Liver (tissue), 9 donors: ENCODE results near the gene NUDT14. TPM values are rescaled to one million over a fixed set of nuclear protein-coding genes. Genes with fewer than 3 reads are reported as not detected.

ENCODE experiments used
- DNase-seq: peaks from one replicate; pipeline ENCODE4 v3.0.0-alpha.2; 2017; ENCODE audit warnings: low spot score
- H3K27ac ChIP-seq, 2 donors: one replicate each; pipeline ENCODE4 v1.7.0; 2013; ENCODE audit warnings: inconsistent platforms in 2 of 2, low read length in 2 of 2, control low read depth in 1 of 2, low read depth in 1 of 2, mild to moderate bottlenecking in 1 of 2
- H3K27me3 ChIP-seq, 4 donors: one replicate each; pipeline versions ENCODE4 v1.6.1 to v1.7.0; 2013; ENCODE audit warnings: low read length in 3 of 4, inconsistent platforms in 1 of 4, mild to moderate bottlenecking in 1 of 4, moderate library complexity in 1 of 4; ENCODE audit not compliant: control insufficient read depth in 4 of 4, insufficient read depth in 4 of 4
- H3K36me3 ChIP-seq, 4 donors: one replicate each; pipeline versions ENCODE4 v1.6.1 to v1.7.0; 2013; ENCODE audit warnings: low read length in 3 of 4, mild to moderate bottlenecking in 3 of 4, low read depth in 1 of 4, moderate library complexity in 1 of 4; ENCODE audit not compliant: control insufficient read depth in 4 of 4, insufficient read depth in 3 of 4
- H3K4me1 ChIP-seq, 4 donors: one replicate each; pipeline versions ENCODE4 v1.6.1 to v1.7.0; 2013; ENCODE audit warnings: low read length in 3 of 4, mild to moderate bottlenecking in 3 of 4, moderate library complexity in 1 of 4; ENCODE audit not compliant: control insufficient read depth in 4 of 4, insufficient read depth in 4 of 4
- H3K4me3 ChIP-seq, 3 donors: one replicate each; pipeline versions ENCODE4 v1.6.1 to v1.7.0; 2013; ENCODE audit warnings: low read length in 3 of 3, control low read depth in 1 of 3, low read depth in 1 of 3, mild to moderate bottlenecking in 1 of 3
- H3K9ac ChIP-seq, 2 donors: one replicate each; pipeline ENCODE4 v1.7.0; 2013; ENCODE audit warnings: low read length in 2 of 2, mild to moderate bottlenecking in 2 of 2, moderate library complexity in 2 of 2, control low read depth in 1 of 2, low read depth in 1 of 2
- H3K9me3 ChIP-seq, 4 donors: one replicate each; pipeline versions ENCODE4 v1.6.1 to v1.7.0; 2013; ENCODE audit warnings: low read length in 3 of 4; ENCODE audit not compliant: control insufficient read depth in 4 of 4
- CTCF ChIP-seq: fragments of 150-350 bp; IDR thresholded peaks from 2 replicates; pipeline ENCODE4 v1.5.1; 2017; ENCODE audit warnings: improper control_type of control experiment, low read depth, low read length; ENCODE audit not compliant: missing input control
- EGR1 ChIP-seq, 2 donors: IDR thresholded peaks; 2 replicates each; pipeline ENCODE4 v1.6.1; 2016 to 2018; ENCODE audit warnings: antibody characterized with exemption in 2 of 2, low read depth in 2 of 2
- FOXA1 ChIP-seq: IDR thresholded peaks from 2 replicates; pipeline ENCODE4 v1.6.1; 2016; ENCODE audit warnings: antibody characterized with exemption
- FOXA2 ChIP-seq: IDR thresholded peaks from 2 replicates; pipeline ENCODE4 v1.6.1; 2016; ENCODE audit warnings: antibody characterized with exemption
- GABPA ChIP-seq, 2 donors: IDR thresholded peaks in 1 of 2; conservative IDR thresholded peaks in 1 of 2; 2 replicates each; pipeline ENCODE4 v1.6.1; 2016; ENCODE audit warnings: antibody characterized with exemption in 2 of 2, mild to moderate bottlenecking in 1 of 2, moderate library complexity in 1 of 2
- HNF4G ChIP-seq: IDR thresholded peaks from 2 replicates; pipeline ENCODE4 v1.6.1; 2016; ENCODE audit warnings: antibody characterized with exemption
- JUND ChIP-seq, 2 donors: IDR thresholded peaks; 2 replicates each; pipeline ENCODE4 v1.6.1; 2016; ENCODE audit warnings: antibody characterized with exemption in 2 of 2
- NR2F2 ChIP-seq: IDR thresholded peaks from 2 replicates; pipeline ENCODE4 v1.6.1; 2016; ENCODE audit warnings: antibody characterized with exemption
- RAD21 ChIP-seq, 2 donors: IDR thresholded peaks; 2 replicates each; pipeline ENCODE4 v1.6.1; 2016; ENCODE audit warnings: antibody characterized with exemption in 2 of 2, mild to moderate bottlenecking in 2 of 2
- REST ChIP-seq: IDR thresholded peaks from 2 replicates; pipeline ENCODE4 v1.6.1; 2016; ENCODE audit warnings: antibody characterized with exemption, mild to moderate bottlenecking
- TAF1 ChIP-seq: conservative IDR thresholded peaks from 2 replicates; pipeline ENCODE4 v1.6.1; 2016; ENCODE audit warnings: antibody characterized with exemption, mild to moderate bottlenecking
- WGBS: extraction: QIAGEN DNeasy Blood & Tissue Kit; methylation state at CpG from one replicate; pipeline ENCODE4 v1.1.7; 2013; 5-methylcytosine and 5-hydroxymethylcytosine counted together
- polyA plus RNA-seq, 2 donors: library from polyadenylated mRNA; stranded (reverse) in 1 of 2; unstranded in 1 of 2; fragments of 200-250 nt in 1 of 2; fragments of >200 nt in 1 of 2; fragmentation: Nextera tagmentation in 1 of 2; extraction: Ambion mirVana in 1 of 2; gene quantifications; one replicate each; pipeline versions ENCODE4 v1.2.1 to v1.2.3, GENCODE V29; 2013 to 2015
- total RNA-seq, 2 donors: library from RNA; depleted of rRNA; stranded (reverse); fragments of >200 nt; gene quantifications; one replicate each; pipeline ENCODE4 v1.2.3, GENCODE V29; 2014
- donor health status: healthy.
- donor health status: healthy.
- donor health status: healthy.
- donor health status: healthy.
- donor health status: healthy.

Gene NUDT14
- total and polyA plus RNA-seq, 4 donors: 3.8 to 24.2 (median 8.0) TPM

DNA sequence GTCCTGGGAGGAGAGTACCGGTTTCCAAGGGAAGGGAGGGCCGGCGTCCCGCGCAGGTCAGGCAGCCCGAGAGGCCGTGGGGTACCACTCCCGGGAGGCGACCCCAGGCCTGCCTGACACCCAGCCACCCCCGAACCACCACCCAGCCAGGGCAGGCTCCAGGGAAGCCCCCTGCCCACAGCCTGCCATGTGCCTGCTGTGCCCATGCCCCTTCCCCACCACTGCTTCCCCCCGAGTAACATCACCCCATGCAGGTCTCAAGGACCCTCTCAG, 2.3 kb downstream of the NUDT14 start:
- 95% methylated on average over 11 of the region's 11 CpGs for WGBS
- no peak for TF ChIP-seq CTCF
- no peak for TF ChIP-seq JUND (IDR thresholded peaks at IDR 0.05)
- TF ChIP-seq GABPA (IDR thresholded peaks at IDR 0.05 in 1 of 2, conservative IDR thresholded peaks at IDR 0.05 in 1 of 2): no peak
- no peak for TF ChIP-seq NR2F2
- no peak for TF ChIP-seq FOXA1
- H3K4me1 ChIP-seq: peaks cover 4 to 32% (median 14%) of the 10 kb centered on the region in 4 donors

DNA sequence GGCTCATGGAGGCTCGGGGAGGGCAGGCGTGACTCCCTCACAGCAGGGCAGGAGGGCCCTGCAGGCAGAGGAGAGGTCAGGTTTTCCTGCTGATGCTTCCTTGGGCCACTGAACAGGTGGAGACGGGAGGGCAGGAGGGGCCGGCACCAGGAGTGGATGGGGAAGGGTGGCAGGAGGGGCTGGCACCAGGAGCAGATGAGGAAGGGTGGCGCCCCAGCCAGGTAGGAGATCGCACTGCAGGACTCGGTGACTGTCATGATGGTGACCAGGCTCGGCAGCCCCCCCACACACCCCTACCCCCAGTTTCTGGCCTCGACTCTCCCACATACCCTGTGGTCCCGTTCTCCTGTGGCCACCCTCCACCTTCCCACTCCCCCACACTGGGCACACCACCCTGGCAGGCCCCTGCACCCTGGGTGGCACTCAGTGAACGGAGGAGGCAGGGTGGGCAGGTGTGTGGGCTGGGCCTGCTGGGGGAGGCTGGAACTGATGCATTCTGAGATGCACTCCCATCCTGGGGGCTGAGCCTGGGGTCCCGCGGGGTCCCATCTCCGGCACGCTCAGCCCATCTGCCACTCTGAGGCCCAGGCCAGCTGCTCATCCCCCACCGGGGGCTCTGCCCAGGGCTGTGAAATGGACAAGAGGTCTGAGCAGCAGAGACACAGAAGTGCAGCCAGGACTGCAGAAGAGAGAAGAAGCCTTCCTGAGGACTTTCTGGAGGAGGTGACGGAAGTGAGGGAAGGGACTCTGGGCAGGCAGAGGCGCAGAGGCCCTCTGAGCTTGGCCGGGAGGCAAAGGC, 2.8 kb downstream of the NUDT14 start:
- 90% methylated on average over 19 of the region's 19 CpGs for WGBS
- H3K27ac ChIP-seq: no peak overlapping the region
- peaks cover 4 to 32% (median 14%) of the 10 kb centered on the region in 4 donors for H3K4me1 ChIP-seq
- no peaks in the 10 kb centered on the region for H3K9me3 ChIP-seq
- no peak overlapping the region for H3K9ac ChIP-seq
- TF ChIP-seq FOXA2 (no peak), TAF1 (no peak), EGR1 (IDR thresholded peaks at IDR 0.05; ENCODE audit: low read depth in 2 of 2) (no peak), CTCF (no peak), HNF4G (no peak), RAD21 (IDR thresholded peaks at IDR 0.05) (no peak), FOXA1 (no peak)
- H3K27me3 ChIP-seq: no peaks in the 10 kb centered on the region
- no peak overlapping the region for H3K4me3 ChIP-seq
- no peak for DNase-seq
- H3K36me3 ChIP-seq: no peaks in the 10 kb centered on the region

More for the DNA sequence above, 2.3 kb downstream of the NUDT14 start:
- Histone ChIP-seq H3K36me3 (no peaks in the 10 kb centered on the region), H3K27ac (no peak overlapping the region), H3K9ac (no peak overlapping the region), H3K9me3 (no peaks in the 10 kb centered on the region), H3K27me3 (no peaks in the 10 kb centered on the region), H3K4me3 (no peak overlapping the region)
- no peak for DNase-seq

GRCh38 chr14:105177082-105177481, 4.0 kb downstream of the NUDT14 start:
- no peak for TF ChIP-seq CTCF
- no peak for TF ChIP-seq REST
- no peak overlapping the region for H3K4me3 ChIP-seq
- DNase-seq: no peak
- WGBS: 71% methylated on average over 11 of the region's 11 CpGs
- H3K27me3 ChIP-seq: no peaks in the 10 kb centered on the region
- no peaks in the 10 kb centered on the region for H3K9me3 ChIP-seq
- H3K27ac ChIP-seq: no peak overlapping the region
- no peak overlapping the region for H3K9ac ChIP-seq
- H3K36me3 ChIP-seq: no peaks in the 10 kb centered on the region
- H3K4me1 ChIP-seq: peaks cover 4 to 30% (median 14%) of the 10 kb centered on the region in 4 donors
